GM12878 (cell line): ENCODE measurements around the gene TRIM62. TPM values are rescaled to one million over a fixed set of nuclear protein-coding genes. Genes with fewer than 3 reads are reported as not detected.

Experiments
- ATAC-seq: fragments of 200-7000 bp; cut with Tn5 transposase; 3 replicates; pipeline ENCODE4 v1.9.1; 2020; ENCODE audit warnings: mild to moderate bottlenecking, moderate library complexity
- BruUV-seq: library from RNA; stranded (reverse); fragments of 400-500 nt; replicated peaks from 2 replicates; lab custom pipeline; 2021; lab: Mats Ljungman, UMichigan
- CTCF ChIA-PET: fragments of 300-600 bp; sonication (Branson Sonifier 250); formaldehyde crosslinking; extraction: SDS; loops from one replicate; lab custom pipeline; 2021; ENCODE audit warnings: inconsistent platforms; lab: Yijun Ruan, JAX
- POLR2A ChIA-PET: fragments of 350-600 bp; formaldehyde crosslinking; extraction: SDS; loops from one replicate; lab custom pipeline; 2021; ENCODE audit warnings: inconsistent platforms; lab: Charles Lee
- RAD21 ChIA-PET: fragments of 300-600 bp; sonication (Branson Sonifier 250); formaldehyde crosslinking; loops from one replicate; lab custom pipeline; 2023; ENCODE audit warnings: antibody characterized with exemption; ENCODE audit not compliant: unreplicated experiment; lab: Charles Lee
- SMC1A ChIA-PET: fragments of 300-600 bp; sonication (Branson Sonifier 250); formaldehyde crosslinking; loops from one replicate; lab custom pipeline; 2023; ENCODE audit not compliant: unreplicated experiment, uncharacterized antibody; lab: Charles Lee
- DNase-seq: peaks from one replicate; pipeline ENCODE4 v3.0.0-alpha.2; 2011; ENCODE audit warnings: low read depth, low spot score
- FAIRE-seq: peaks from 3 replicates; lab custom pipeline; 2011; peaks lifted over from hg19 to GRCh38; lab: Jason Lieb, UNC
- H2AFZ ChIP-seq: 2 replicates; pipeline ENCODE4 v1.6.0; 2011; ENCODE audit warnings: low read depth, low read length, control low read depth; ENCODE audit not compliant: control insufficient read depth
- H3K27ac ChIP-seq: 2 replicates; pipeline ENCODE4 v1.5.1; 2011; ENCODE audit warnings: control low read depth; ENCODE audit not compliant: control insufficient read depth, insufficient read depth
- H3K27me3 ChIP-seq, 2 experiments: replicated peaks in 1 of 2; 2 replicates each; pipeline versions ENCODE4 v1.6.0 to v1.6.1; 2011; ENCODE audit warnings: low read length in 1 of 2; ENCODE audit not compliant: control insufficient read depth in 2 of 2, insufficient read depth in 2 of 2
- H3K36me3 ChIP-seq, 2 experiments: 2 replicates each; pipeline ENCODE4 v1.5.1; 2011; ENCODE audit warnings: low read length in 1 of 2; ENCODE audit not compliant: control insufficient read depth in 2 of 2, insufficient read depth in 2 of 2
- H3K4me1 ChIP-seq: 2 replicates; pipeline ENCODE4 v1.6.1; 2011; ENCODE audit warnings: mild to moderate bottlenecking, low read length, moderate library complexity, mixed read lengths; ENCODE audit not compliant: control insufficient read depth, insufficient read depth
- H3K4me2 ChIP-seq: 2 replicates; pipeline ENCODE4 v1.6.0; 2011; ENCODE audit warnings: control low read depth; ENCODE audit not compliant: control insufficient read depth, insufficient read depth
- H3K4me3 ChIP-seq: fragments of 200-600 bp; sonication (generic); 2 replicates; pipeline ENCODE4 v1.5.1; 2016
- H3K79me2 ChIP-seq: 2 replicates; pipeline ENCODE4 v1.6.0; 2011; ENCODE audit warnings: low read length; ENCODE audit not compliant: control insufficient read depth, insufficient read depth
- H3K9ac ChIP-seq: 2 replicates; pipeline ENCODE4 v1.8.0; 2011; ENCODE audit warnings: low read length, control low read depth, mixed read lengths; ENCODE audit not compliant: control insufficient read depth, insufficient read depth
- H3K9me3 ChIP-seq: replicated peaks from 3 replicates; pipeline ENCODE4 v1.5.1; 2011; ENCODE audit warnings: mild to moderate bottlenecking, low read length; ENCODE audit not compliant: control insufficient read depth, insufficient read depth
- H4K20me1 ChIP-seq: 2 replicates; pipeline ENCODE4 v1.6.0; 2011; ENCODE audit not compliant: control insufficient read depth, insufficient read depth
- BMI1 ChIP-seq: fragments of 450-650 bp; IDR thresholded peaks from 2 replicates; pipeline ENCODE4 v1.6.1; 2016; ENCODE audit warnings: mild to moderate bottlenecking, moderate library complexity, borderline replicate concordance
- BRCA1 ChIP-seq: IDR thresholded peaks from 2 replicates; pipeline ENCODE4 v1.6.1; 2011; ENCODE audit warnings: low read depth, low read length, improper control_type of control experiment
- CBFB ChIP-seq: IDR thresholded peaks from 2 replicates; pipeline ENCODE4 v1.6.1; 2016; ENCODE audit warnings: antibody characterized with exemption, low read depth
- HDAC2 ChIP-seq: fragments of 200-600 bp; sonication (generic); IDR thresholded peaks from 2 replicates; pipeline ENCODE4 v1.6.1; 2017
- HDGF ChIP-seq: fragments of 450-650 bp; IDR thresholded peaks from 2 replicates; pipeline ENCODE4 v1.6.1; 2016; ENCODE audit warnings: antibody characterized with exemption
- KLF5 ChIP-seq: fragments of 450-650 bp; IDR thresholded peaks from 2 replicates; pipeline ENCODE4 v1.6.1; 2014; ENCODE audit warnings: mild to moderate bottlenecking; ENCODE audit not compliant: partially characterized antibody
- MXI1 ChIP-seq: fragments of 150-350 bp; IDR thresholded peaks from 2 replicates; pipeline ENCODE4 v1.6.1; 2011; ENCODE audit warnings: low read depth, mild to moderate bottlenecking, inconsistent platforms, low read length, improper control_type of control experiment
- RB1 ChIP-seq: fragments of 450-650 bp; formaldehyde crosslinking; IDR thresholded peaks from 2 replicates; pipeline ENCODE4 v1.6.1; 2017; ENCODE audit warnings: mild to moderate bottlenecking, borderline replicate concordance
- RUNX3 ChIP-seq: IDR thresholded peaks from 2 replicates; pipeline ENCODE4 v1.6.1; 2012; ENCODE audit warnings: low read length, inconsistent platforms
- SMARCA5 ChIP-seq: fragments of 450-650 bp; IDR thresholded peaks from 2 replicates; pipeline ENCODE4 v1.6.1; 2017; ENCODE audit warnings: mild to moderate bottlenecking
- SREBF2 ChIP-seq: IDR thresholded peaks from 2 replicates; pipeline ENCODE4 v1.6.1; 2012; ENCODE audit warnings: mild to moderate bottlenecking, low read length
- TAF1 ChIP-seq: IDR thresholded peaks from 2 replicates; pipeline ENCODE4 v1.6.1; 2011; ENCODE audit warnings: mild to moderate bottlenecking, low read depth, low read length, borderline replicate concordance
- ZNF274 ChIP-seq: IDR thresholded peaks from one replicate; pipeline ENCODE4 v1.8.0; 2011; ENCODE audit not compliant: insufficient read length, insufficient read depth
- WGBS: methylation state at CpG from one replicate; pipeline ENCODE4 v1.1.6; 2016; ENCODE audit warnings: low lambda C conversion rate; ENCODE audit not compliant: insufficient replicate concordance, insufficient coverage; ENCODE audit errors: missing lambda C conversion rate; 5-methylcytosine and 5-hydroxymethylcytosine counted together
- in situ Hi-C: fragments of 300-500 bp; cut with MboI; formaldehyde crosslinking; loops from 9 replicates; pipeline ENCODE4 v1.14.3; 2018; ENCODE audit warnings: mixed read lengths
- intact Hi-C: fragments of 100-400 bp; cut with micrococcal nuclease; formaldehyde crosslinking; loops from one replicate; pipeline ENCODE4 v1.14.2; 2022; ENCODE audit not compliant: unreplicated experiment
- polyA plus RNA-seq, 11 experiments: library from polyadenylated mRNA; depleted of rRNA in 4 of 11; unstranded in 6 of 11; stranded (reverse) in 5 of 11; fragments of >200 nt; fragmentation: Nextera tagmentation in 4 of 11; fragmentation: Illumina TruSeq in 1 of 11; extraction: Ambion mirVana in 4 of 11; extraction: Trizol in 1 of 11; gene quantifications; 1 replicate in 1 of 11; 2 replicates in 10 of 11; pipeline versions ENCODE4 v1.2.1 to v1.2.3, GENCODE V29; 2011 to 2016; ENCODE audit warnings: inconsistent platforms in 2 of 11, missing spikeins in 2 of 11, low read depth in 1 of 11
- total RNA-seq, 4 experiments: library from RNA; depleted of rRNA in 3 of 4; stranded (reverse); fragments of >200 nt in 3 of 4; fragmentation: Illumina TruSeq in 1 of 4; extraction: Trizol in 1 of 4; gene quantifications; 2 replicates each; pipeline versions ENCODE4 v1.2.1 to v1.2.3, GENCODE V29; 2013 to 2021
- TF ChIP-seq, protein P1 (sequence below): IDR thresholded peaks from 2 replicates; pipeline ENCODE4 v1.6.1; 2012; ENCODE audit warnings: low read depth, low read length, improper control_type of control experiment

Gene TRIM62
- total and polyA plus RNA-seq, 10 of the 15 experiments (the other 5 are each of a cell fraction or from before 2014, with no cell fraction given) = 0.52 to 4.2 (median 1.9) TPM

DNA sequence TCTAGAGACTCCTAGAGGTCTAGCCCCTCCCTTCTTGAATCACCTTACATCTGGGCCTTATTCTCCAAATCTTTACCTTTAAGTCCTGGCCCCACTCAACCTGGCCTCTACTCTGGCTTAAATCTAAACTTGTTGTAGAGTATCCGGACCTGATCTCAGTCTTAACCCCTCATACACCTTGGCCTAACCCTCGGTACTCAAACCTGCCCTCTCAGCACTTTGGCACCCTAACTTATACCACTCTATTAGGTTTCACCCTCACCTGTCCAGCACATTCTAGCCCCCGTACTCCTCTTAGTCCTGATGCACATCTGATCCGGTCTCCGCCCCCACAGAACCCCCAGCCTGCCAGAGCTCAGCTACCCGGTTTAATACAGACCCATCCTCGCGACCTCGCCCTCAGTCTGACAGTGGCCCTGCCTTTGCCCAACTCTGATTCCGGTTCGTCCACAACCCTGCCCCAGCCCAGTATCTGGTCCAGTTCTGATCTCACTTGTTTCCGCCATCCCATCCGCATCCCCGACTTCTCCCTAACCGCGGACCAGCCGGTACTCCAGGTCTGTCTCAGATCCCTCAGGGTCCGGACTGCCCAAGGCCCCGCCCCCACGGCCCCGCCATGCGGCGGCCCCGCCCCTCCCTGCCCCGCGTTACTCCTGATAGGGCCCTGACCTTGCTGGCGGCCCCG lies 1.5 kb downstream of the TRIM62 start:
- ChIA-PET POLR2A (interaction anchor here (1.0 to 1.7 kb wide), 2 partner anchors 8 to 53 kb away, joined by 3 to 8 read pairs; no protein-coding TSS in a partner anchor), RAD21 (interaction anchor here (1.6 kb wide), 1 partner anchor 77 kb away, joined by 4 read pairs; no protein-coding TSS in a partner anchor), CTCF (interaction anchor here (0.6 to 3.2 kb wide), 6 partner anchors 40 to 115 kb away, joined by 3 to 18 read pairs (median 4); no protein-coding TSS in a partner anchor), SMC1A (interaction anchor here (1.4 kb wide), 1 partner anchor 115 kb away, joined by 4 read pairs; no protein-coding TSS in a partner anchor)
- H2AFZ ChIP-seq = 0 out of 2 replicates have a peak overlapping the region, but pooled peaks have one; percentile 9
- WGBS = 29% methylated on average over 21 of the region's 28 CpGs
- peak overlapping the region; percentile 58 for H3K4me2 ChIP-seq
- intact Hi-C loops (loop anchor here (2.0 kb wide), 1 partner anchor 54 kb away; no protein-coding TSS in a partner anchor), in situ Hi-C loops (no loop called here)
- peak; percentile 19 for DNase-seq
- peak; percentile 3; the same call in 2 of the 3 replicates for ATAC-seq
- no peaks in the 10 kb centered on the region for H3K79me2 ChIP-seq
- TF ChIP-seq HDGF (0 out of 2 replicates have a peak, but pooled peaks have one; percentile 68), TAF1 (no peak), SMARCA5 (no peak), CBFB (no peak), BMI1 (no peak)
- no peak for FAIRE-seq
- no TSS peak for BruUV-seq
- H3K27me3 ChIP-seq = peaks cover 0 to 8% of the 10 kb centered on the region in 2 experiments; a peak in 3 of 4 replicates
- no peaks in the 10 kb centered on the region for H4K20me1 ChIP-seq
- H3K9me3 ChIP-seq = no peaks in the 10 kb centered on the region
- peak overlapping the region; percentile 48; the same call in 1 of the 2 replicates for H3K4me3 ChIP-seq
- H3K27ac ChIP-seq = no peak overlapping the region
- no peak overlapping the region for H3K9ac ChIP-seq
- H3K4me1 ChIP-seq = peaks cover 4% of the 10 kb centered on the region
- H3K36me3 ChIP-seq = no peaks in the 10 kb centered on the region

DNA sequence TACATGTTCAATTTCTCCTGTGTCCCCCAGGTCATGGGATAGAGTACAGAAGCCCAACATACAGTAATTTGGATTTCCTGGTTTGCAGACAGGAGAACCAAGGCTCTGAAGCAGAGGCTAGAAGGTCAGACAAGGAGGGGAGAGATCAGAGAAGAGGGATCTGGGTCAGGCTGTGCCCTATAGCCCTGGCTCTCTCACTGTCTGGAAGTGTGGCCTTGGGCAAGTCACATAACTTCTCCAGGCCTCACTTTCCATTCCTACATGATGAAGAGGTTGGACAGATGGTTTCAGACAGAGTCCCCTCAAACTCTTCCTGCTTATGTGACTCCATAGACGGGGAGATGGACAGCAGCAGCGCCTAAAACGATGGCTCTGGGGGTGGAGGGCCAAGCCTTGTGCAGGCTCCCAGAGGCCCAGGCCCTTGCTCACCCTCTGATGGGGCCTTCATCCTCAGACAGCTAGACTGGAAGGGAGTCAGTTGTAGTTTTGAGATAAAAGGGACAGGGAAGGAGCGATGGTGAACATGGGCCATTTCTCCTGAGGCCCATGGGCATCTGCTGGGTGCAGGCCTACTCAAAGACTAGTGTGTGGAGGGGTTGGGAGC lies 2.9 kb downstream of the TRIM62 start:
- Histone ChIP-seq H3K9ac (no peak overlapping the region), H3K36me3 (no peaks in the 10 kb centered on the region), H3K4me2 (no peak overlapping the region), H3K4me3 (no peak overlapping the region), H4K20me1 (no peaks in the 10 kb centered on the region)
- in situ Hi-C loops = no loop called here
- FAIRE-seq = no peak
- no peak for ATAC-seq
- TF ChIP-seq HDGF (no peak), RUNX3 (no peak), MXI1 (no peak), KLF5 (no peak), RB1 (no peak), BRCA1 (no peak), SREBF2 (no peak), HDAC2 (no peak), ZNF274 (no peak)
- TF ChIP-seq, protein P1, sequence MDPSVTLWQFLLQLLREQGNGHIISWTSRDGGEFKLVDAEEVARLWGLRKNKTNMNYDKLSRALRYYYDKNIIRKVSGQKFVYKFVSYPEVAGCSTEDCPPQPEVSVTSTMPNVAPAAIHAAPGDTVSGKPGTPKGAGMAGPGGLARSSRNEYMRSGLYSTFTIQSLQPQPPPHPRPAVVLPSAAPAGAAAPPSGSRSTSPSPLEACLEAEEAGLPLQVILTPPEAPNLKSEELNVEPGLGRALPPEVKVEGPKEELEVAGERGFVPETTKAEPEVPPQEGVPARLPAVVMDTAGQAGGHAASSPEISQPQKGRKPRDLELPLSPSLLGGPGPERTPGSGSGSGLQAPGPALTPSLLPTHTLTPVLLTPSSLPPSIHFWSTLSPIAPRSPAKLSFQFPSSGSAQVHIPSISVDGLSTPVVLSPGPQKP = no peak
- TF ChIP-seq, all 136 proteins: peak for 0
- intact Hi-C loops = no loop called here
- BruUV-seq = no TSS peak
- WGBS = 95% methylated on average over 4 of the region's 4 CpGs
- ChIA-PET POLR2A (no interaction called here), CTCF (no interaction called here), SMC1A (interaction anchor here (0.6 to 1.2 kb wide), 2 partner anchors 16 to 63 kb away, joined by 3 to 5 read pairs; no protein-coding TSS in a partner anchor), RAD21 (no interaction called here)
- Histone ChIP-seq H3K79me2 (no peaks in the 10 kb centered on the region), H2AFZ (no peak overlapping the region), H3K27ac (no peak overlapping the region), H3K4me1 (peaks cover 4% of the 10 kb centered on the region), H3K27me3 (peaks cover 0 to 6% of the 10 kb centered on the region in 2 experiments; a peak in 3 of 4 replicates), H3K9me3 (no peaks in the 10 kb centered on the region)
- no peak for DNase-seq
